Measurements from ENCODE around the gene ALS2CL.

The ALS2CL gene

DNA sequence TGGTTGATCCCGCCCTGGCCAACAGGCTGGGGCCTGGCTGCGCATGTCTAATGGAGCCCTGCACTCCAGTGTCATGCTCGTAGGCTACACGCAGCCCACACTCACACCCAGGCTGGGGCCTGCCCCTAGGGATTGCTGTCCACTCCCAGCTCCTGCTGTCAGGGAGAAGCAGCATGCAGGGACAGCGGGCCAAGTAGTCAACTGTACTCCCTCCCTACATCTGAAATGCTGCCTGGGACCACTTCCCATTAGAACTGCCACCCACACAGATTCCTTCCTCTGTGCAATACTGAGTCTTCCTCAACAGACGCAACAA lies 16.1 kb downstream of the ALS2CL start:
- DNase-seq = no peak

DNA sequence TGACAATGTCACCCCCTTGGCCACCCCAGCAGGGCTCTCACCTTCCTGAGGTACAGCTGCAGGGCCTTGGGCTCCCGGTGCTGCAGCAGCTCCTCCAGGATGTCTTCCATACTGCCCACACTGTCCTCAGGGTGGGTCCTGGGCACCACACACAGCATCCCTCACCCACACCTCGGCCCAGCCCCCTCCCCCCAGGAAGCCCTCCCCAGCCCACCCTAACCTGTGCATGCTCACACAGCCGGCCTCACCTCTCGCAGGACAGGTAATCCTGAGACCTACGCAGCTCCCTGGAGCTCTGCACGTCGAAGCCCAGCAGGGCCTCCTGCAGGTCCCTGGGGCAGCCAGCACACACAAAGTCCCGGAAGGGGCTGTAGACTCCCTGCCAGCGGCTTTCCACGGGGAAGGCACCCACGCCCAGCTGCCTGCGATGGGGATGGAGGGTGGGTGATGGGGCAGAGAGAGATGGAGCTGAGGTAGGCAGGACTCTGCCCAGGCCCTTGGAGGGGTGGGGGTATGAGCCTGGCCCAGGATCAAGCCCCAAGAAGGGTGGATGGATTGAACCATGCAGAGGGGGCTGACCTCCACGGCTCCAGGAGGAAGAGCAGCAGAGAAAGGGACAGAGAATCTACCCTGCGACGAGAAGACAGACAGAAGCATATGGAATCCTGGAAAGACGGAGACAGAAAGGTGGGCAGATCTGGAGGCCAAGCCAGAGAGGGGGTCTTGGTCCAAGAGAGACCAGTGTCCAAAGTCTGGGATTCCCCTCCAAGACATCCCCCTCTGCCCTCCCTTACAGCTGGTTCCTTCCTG lies 16.7 kb downstream of the ALS2CL start:
- DNase-seq = no peak

DNA sequence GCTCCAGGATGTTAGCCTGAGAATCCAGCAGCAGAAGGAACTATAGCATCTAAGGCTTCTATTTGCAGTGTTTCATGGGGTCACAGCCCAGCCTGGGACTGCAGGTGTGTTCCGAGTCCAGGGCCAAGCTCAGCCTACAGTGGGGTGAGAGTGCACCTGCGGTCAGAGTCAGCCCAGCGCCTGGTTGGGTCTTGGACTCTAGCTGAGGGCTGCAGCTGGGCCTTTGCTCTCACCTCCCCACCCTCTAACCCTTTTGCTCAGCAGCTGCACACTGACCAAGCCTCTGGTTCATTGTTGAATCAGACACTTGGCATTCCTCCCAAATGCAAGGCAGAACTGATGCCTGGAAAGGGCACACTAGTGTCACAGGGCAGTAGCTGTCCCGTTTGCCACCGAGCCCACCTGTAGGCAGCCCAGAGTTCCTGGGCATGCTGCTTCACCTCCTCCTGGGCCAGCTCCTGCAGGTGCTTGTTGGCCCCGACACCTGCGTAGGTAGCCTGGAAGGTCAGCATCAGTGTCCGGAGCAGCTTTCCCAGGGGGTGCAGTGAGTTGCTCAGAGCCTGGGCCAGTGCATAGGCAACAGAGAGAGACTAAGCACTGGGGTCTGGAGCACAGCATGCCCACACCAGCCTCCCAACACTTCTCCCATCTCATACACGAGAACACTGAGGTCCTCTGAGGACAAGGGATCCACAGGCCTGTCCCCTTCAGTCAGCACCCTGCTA lies 17.5 kb downstream of the ALS2CL start:
- no peak for DNase-seq

- DNase-seq = no peak
Observed at GRCh38 chr3:46675426-46675825, 18.1 kb downstream of the ALS2CL start.

GRCh38 chr3:46674031-46674845 lies 19.2 kb downstream of the ALS2CL start:
- no peak for DNase-seq

DNA sequence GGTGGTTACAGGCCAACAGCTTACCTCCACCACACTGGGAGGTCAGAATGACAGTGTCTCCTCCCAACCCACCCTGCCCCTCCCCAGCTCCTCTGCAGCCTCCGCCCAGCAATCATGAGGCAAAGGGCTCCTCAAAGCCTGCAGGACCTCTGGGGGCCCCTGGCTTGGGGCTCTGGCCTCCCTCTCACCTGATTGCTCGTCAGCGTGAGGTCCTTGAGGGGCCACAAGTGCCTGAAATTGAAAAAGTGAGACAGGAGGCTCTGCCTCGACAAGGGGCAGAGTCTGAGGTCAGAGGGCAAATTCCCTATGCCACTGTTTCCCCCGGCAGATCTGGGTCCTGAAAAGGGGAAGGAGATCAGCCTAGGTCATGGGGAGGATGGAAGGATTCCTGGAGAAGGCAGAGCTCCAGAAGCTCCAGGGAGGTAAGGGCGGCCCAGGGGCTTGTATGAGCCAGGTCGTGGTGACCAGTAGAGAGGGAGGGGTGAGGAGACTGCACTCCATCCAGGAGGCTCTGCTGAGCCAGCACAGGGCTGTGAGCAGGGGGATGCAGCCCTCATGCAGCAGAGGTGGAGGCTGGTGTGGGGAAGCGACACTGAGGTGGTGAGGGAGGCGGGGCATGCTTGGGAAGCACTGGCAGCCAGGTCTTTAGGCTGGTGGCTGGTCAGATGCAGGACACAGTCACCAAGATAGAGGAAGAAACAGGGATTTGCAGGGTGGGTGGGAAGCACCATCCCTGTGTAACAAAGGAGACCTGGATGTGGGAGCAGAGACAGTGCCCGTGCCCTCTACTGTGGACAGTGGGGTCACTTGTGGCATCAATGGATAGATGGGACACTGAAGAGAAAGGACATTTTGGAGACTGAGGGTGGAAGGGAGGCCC lies 20.1 kb downstream of the ALS2CL start:
- no peak for DNase-seq

GRCh38 chr3:46672349-46672695 lies 21.2 kb downstream of the ALS2CL start:
- DNase-seq = no peak

DNA sequence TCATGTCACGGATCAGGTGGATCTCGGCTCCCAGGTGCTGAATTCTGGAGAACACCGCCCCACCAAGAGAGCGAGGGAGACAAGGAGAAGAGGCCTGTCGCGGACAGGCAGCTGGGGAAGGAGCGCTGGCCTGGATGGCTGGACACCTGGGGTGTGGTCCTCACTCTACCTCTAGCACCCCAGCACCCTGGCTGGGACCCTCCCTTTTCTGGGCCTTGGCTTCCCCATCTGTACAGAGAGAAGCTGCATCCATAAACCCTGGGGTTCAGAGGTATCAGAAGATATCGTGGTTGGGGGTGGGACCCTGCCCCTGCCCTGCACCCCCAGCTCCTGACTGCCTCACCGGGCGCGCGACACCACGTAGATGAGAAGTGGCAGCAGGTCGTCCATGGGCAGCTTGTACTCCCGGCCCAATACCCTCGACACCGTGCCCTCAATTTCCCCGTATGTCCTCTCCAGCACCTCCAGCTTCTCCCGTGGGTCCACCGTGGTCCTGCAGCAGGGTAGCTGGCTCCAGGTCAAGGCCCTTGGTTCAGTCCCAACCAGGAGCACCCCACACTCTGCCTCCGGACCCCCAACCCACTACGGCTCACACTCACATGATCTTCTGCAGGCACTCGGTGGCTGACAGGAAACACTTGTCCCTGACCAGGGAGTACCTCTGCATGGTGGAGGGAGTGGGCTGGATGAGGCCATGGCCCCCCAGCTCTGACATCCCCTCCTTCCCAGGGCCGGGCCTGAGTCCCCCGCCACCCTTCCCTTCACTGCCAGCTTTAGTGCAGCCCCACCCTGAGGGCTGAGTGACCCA lies 21.7 kb downstream of the ALS2CL start:
- no peak for DNase-seq

DNA sequence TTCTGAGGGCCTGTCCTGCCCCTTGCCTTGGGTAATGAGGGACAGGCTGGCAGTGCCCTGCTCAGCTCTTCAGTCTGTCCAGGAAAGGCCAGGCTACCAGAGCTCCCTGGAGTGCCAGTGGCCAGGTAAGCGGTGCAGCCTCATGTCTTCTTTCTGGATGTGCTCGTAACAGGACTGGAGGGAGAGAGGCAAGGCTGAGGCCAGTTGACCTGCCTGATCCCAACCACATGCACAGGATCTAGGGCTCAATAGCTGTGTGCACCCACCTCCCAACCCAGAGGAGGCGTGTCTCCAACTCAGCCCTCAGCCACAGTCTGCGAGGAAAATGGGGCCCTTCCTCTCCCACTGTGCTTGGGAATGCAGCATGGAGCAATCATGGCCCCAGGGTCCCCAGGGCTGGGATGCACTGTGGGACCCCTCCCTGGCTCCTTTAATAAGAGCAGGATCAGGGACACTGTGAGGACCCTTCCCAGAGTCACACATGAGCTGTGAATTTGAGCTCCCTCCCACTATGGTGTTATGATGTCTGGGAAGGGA lies 22.5 kb downstream of the ALS2CL start:
- DNase-seq = no peak

GRCh38 chr3:46670000-46670890 lies 23.2 kb downstream of the ALS2CL start:
- no peak for DNase-seq

DNA sequence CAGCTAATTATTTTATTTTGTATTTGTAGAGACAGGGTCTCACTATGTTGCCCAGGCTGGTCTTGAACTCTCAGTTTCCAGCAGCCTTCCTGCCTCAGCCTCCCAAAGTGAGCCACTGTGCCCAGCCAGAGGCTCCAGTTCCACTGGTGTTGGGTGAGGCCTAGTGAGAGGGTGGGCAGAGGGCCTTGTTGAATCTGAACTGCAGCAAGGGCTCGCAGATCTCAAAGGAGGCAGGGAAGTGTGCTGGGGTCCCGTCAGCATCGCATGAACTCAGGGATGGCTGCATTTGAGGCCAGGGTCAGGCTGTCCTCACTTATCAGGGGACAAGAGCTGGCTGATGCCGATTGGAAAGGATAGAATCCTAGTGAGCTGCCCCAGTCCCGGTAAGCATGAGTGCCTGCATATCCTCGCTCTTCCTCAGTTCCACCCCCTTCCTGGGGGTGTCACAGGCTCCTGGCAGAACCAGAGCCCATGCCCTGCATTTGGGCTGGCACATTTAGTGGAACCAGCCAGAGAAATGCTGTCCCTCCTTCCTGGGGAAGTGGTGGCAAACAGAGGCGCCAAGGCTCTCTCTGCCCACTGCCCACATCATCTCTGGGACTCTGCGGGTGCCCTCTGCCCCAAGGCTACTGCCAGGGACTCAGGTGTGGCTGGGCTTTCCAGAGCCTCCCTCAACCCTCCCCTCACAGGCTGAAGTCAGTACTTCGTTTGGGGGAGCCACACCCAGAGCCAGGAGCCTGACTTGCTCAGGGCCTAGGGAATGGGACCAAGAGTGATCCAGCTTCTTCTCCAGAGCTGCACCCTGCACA lies 24.1 kb downstream of the ALS2CL start:
- no peak for DNase-seq

DNA sequence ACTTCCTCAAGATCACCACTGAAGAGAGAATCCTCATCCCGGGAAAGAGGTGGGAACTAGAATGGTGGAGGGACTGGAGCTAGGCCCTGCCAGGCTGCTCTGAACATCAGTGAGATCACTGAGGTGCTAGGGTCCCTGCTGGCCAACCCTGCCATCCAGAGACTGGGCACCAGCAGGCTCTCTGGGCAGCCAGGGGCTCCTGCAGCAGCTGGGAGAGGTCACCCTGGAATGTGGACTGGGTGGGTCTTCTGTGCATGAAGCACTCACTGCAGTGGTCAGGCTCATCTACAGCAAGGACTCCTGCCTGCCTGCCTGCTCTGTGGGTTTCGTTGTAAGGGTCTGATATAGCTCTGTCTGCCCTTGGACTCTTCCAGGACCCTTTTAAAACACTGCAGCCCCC lies 24.9 kb downstream of the ALS2CL start:
- DNase-seq = no peak

- peak; percentile 0 for DNase-seq
Observed at GRCh38 chr3:46668116-46668515, 25.4 kb downstream of the ALS2CL start.

DNA sequence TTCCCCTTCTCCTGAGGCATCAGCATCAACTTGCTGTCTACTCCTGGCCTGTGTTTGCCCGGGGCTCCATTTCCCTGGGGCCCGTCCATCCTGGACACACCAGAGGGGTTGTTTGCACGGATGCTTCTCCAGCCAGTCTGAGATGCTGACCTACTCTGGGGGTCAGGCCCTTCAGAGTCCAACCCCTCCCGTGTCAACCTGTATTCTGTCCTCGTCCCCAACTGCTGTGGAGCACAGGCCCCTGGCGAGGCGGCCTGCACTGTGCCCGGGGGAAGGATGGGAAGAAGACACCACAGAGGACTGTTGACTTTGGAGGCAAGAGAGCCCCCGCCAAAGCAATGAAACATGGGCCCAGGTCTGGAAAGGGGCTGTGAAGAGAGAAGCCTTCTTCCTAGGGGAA lies 25.8 kb downstream of the ALS2CL start:
- peak; percentile 2 for DNase-seq

GRCh38 chr3:46667061-46667621 lies 26.3 kb downstream of the ALS2CL start:
- DNase-seq = peak; percentile 1

GRCh38 chr3:46666453-46666845 lies 27.0 kb downstream of the ALS2CL start:
- DNase-seq = no peak

DNA sequence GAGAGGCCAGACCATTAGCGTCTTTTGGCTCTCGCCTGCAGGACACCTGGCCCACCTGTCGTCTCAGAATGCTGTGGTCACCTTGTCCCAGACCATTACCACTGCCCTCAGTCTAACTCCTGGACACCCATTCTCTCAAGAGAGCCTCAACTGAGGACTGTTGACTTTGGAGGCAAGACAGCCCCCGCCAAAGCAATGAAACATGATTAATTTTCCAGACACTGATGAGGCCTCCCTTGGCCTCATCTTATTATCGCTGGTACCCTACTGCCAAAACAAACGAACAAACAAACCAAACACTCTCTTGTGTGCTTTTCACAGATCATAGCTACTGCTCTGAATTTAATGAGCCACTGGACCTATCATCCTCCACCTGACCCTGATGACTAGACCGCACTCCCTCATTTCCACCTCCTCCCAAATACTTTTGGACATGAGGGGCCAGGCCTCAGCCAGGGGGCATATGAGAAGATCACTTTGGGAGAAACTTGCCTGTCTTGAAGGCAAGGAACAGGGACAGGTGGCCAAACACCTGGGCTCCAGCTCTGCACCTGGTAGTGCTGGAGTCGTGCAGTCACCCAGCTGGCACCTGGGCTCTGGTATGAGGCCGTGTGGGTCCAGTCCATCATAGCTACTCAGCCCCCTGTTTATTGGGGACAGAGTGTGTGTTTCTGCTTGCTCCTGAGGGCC lies 27.6 kb downstream of the ALS2CL start:
- DNase-seq = peak; percentile 0

GRCh38 chr3:46664971-46665762 lies 28.3 kb downstream of the ALS2CL start:
- peak; percentile 1 for DNase-seq
